ENCODE results near the gene ALDH7A1.

The ALDH7A1 gene

GRCh38 chr5:126503602-126504104 is 91.4 kb downstream of the ALDH7A1 start:
- DNase-seq: no peak

- DNase-seq: no peak
Observed at GRCh38 chr5:126501448-126501847, 93.6 kb downstream of the ALDH7A1 start.

GRCh38 chr5:126499853-126500342 is 95.1 kb downstream of the ALDH7A1 start:
- DNase-seq: no peak

GRCh38 chr5:126499278-126499677 is 95.7 kb downstream of the ALDH7A1 start:
- DNase-seq: no peak

GRCh38 chr5:126497506-126497905 is 97.5 kb downstream of the ALDH7A1 start:
- DNase-seq: no peak

GRCh38 chr5:126494393-126494792 is 100.6 kb downstream of the ALDH7A1 start:
- DNase-seq: no peak

GRCh38 chr5:126492939-126493338 is 102.1 kb downstream of the ALDH7A1 start:
- no peak for DNase-seq

- no peak for DNase-seq
Observed at GRCh38 chr5:126490167-126490940, 104.7 kb downstream of the ALDH7A1 start.

- no peak for DNase-seq
Observed at GRCh38 chr5:126488443-126489065, 106.5 kb downstream of the ALDH7A1 start.

- DNase-seq: no peak
Observed at GRCh38 chr5:126487596-126487995, 107.4 kb downstream of the ALDH7A1 start.

- no peak for DNase-seq
Observed at GRCh38 chr5:126486332-126486731, 108.7 kb downstream of the ALDH7A1 start.

- DNase-seq: no peak
Observed at GRCh38 chr5:126484253-126484652, 110.8 kb downstream of the ALDH7A1 start.

- DNase-seq: no peak
Observed at GRCh38 chr5:126483156-126483555, 111.9 kb downstream of the ALDH7A1 start.

GRCh38 chr5:126482591-126482990 is 112.4 kb downstream of the ALDH7A1 start:
- no peak for DNase-seq

- no peak for DNase-seq
Observed at GRCh38 chr5:126481243-126481642, 113.8 kb downstream of the ALDH7A1 start.
